GM18505 (cell line): ENCODE results near the gene DPPA2.
"Not testable (repeated sequence)": the region's sequence is repeated elsewhere in the genome, so short reads cannot be mapped to it uniquely, and the experiment has no call there.

Experiments
- ATAC-seq: cut with Tn5 transposase; IDR thresholded peaks from one replicate; pipeline ENCODE4 v1.9.1; 2021; ENCODE audit not compliant: unreplicated experiment
- POLR2A ChIP-seq: IDR thresholded peaks from 4 replicates; pipeline ENCODE4 v1.6.1; 2011; ENCODE audit warnings: borderline replicate concordance; ENCODE audit not compliant: insufficient read depth, insufficient read length; ENCODE audit errors: extremely low read depth

Gene DPPA2, protein sequence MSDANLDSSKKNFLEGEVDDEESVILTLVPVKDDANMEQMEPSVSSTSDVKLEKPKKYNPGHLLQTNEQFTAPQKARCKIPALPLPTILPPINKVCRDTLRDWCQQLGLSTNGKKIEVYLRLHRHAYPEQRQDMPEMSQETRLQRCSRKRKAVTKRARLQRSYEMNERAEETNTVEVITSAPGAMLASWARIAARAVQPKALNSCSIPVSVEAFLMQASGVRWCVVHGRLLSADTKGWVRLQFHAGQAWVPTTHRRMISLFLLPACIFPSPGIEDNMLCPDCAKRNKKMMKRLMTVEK

DNA sequence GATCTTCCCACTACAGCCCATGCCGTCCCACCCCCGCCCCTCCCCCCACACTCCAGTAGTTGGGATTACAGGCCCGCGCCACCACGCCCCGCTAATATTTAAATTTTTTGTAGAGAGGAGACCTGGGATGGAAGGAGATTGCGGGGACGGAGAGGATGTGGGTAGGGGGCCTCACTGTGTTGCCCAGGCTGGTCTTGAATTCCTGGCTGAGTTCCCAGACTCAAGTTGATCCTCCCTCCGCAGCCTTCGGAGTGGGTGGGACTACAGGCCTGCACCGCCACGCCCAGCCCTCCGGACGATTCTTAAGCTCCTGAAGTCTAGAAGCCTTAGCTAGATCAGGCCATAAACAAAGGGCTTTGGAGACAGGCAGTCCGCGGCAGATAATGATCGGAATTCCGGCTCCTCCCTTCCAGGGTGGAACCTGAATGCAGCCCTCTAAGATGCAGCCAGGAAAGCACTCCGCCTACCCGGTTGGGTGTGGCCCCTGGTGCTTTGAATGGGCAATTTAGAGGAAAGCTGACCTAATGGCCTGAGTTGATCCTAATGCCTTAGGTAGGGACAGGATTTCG is at the start of gene DPPA2:
TSS of gene DPPA2 (minus strand) at position 356 of the 569 bp plus-strand sequence. CDS start 1,975 bp downstream, outside the sequence.
- no peak for ATAC-seq
- TF ChIP-seq POLR2A, result no peak

DNA sequence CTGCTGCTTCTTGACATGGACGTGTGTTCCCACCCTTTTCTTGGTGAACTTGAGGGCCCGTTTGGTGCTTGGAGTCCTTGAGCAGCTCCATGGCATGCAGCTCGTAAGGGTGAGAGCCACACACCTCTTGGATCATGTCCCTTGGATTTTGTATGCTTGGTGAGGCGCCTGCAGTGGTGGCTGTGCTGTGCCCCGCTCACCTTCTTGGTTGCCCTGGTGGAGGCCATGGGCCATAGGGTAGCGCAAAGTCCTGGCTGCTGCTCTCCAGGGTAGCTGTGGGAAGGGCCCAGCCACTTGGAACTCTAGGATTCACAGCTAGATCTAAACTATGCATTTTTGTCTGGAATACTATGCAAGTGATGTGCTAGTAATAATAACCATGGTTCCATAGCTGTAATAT is 47.8 kb upstream of the DPPA2 start:
- no peak for TF ChIP-seq POLR2A
- ATAC-seq, result no peak

DNA sequence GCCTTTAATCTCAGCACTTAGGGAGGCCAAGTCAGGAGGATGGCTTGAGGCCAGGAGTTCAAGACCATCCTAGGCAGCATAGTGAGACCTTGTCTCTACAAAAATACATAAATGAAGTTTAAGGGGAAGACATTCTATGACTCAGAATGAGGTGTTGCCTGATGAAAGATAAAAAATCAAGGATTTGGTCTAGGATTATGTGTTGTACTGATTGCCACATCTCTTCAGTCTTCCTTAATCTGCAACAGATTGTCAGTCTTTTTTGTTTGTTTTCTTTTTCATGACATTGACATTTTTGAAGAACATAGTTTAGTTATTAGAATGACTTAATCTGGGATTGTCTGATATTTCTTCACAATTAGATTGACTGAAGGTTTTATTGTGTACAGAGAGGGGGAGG is 47.3 kb upstream of the DPPA2 start:
- ATAC-seq, result no peak
- no peak for TF ChIP-seq POLR2A

DNA sequence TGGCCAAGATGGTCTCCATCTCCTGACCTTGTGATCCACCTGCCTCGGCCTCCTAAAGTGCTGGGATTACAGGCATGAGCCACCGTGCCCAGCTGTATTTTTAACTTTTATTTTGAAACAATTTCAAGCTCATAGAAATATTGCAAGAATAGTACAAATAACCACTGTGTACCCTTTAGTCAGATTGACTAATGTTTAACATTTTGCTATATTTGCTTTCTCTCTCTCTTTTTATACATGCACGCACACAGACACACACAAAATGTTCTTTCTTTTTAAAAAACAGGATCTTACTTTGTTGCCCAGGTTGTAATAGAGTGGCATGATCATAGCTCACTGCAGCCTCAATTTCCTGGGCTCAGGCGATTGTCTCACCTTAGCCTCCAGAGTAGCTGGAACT is 46.5 kb upstream of the DPPA2 start:
- no peak for ATAC-seq
- no peak for TF ChIP-seq POLR2A

DNA sequence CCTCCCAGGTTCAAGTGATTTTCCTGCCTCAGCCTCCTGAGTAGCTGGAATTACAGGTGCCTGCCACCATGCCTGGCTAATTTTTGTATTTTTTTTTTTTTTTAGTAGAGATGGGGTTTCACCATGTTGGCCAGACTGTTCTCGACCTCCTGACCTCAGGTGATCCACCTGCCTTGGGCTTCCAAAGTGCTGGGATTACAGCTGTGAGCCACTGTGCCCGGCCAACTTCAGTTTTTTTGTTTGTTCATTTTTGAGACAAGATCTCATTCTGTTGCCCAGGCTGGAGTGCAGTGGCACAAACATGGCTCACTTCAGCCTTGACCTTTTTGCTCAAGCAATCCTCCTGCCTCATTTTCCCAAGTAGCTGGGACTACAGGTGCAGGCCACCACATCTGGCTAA is 42.5 kb upstream of the DPPA2 start:
- not testable (repeated sequence) for ATAC-seq

DNA sequence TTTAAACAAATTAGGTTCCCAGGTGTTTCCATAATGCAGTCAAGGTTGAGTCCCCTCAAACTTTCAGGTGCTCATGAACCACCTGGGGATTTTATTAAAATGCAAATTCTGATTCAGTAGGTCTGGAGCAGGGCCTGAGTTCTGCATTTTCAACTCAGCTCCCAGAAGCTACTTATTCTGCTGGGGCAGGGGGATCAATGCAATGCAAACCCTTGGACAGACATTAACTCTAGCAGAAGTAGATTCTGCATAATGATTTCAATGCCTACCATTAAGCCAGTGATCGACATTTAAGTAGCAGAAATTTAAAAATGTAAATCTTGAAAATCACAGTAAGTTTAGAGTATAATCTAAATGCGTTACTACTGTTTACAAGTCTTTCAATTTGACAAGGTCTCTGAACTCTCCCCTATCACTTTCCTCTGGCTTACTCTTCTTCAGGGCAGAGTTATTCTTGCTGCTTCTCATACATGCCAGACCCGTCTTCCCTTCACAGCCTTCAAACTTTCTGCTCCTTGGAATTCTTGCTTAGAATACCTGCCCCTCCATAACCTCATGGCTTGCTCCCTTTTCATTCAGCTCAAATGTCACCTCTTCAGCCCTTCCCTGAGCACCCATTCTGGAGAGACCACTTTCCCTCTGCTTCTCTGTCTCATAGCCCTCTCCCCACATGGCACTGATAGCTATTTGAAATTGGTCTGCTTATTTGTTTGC is 40.3 kb upstream of the DPPA2 start:
- ATAC-seq, result no peak
- no peak for TF ChIP-seq POLR2A

DNA sequence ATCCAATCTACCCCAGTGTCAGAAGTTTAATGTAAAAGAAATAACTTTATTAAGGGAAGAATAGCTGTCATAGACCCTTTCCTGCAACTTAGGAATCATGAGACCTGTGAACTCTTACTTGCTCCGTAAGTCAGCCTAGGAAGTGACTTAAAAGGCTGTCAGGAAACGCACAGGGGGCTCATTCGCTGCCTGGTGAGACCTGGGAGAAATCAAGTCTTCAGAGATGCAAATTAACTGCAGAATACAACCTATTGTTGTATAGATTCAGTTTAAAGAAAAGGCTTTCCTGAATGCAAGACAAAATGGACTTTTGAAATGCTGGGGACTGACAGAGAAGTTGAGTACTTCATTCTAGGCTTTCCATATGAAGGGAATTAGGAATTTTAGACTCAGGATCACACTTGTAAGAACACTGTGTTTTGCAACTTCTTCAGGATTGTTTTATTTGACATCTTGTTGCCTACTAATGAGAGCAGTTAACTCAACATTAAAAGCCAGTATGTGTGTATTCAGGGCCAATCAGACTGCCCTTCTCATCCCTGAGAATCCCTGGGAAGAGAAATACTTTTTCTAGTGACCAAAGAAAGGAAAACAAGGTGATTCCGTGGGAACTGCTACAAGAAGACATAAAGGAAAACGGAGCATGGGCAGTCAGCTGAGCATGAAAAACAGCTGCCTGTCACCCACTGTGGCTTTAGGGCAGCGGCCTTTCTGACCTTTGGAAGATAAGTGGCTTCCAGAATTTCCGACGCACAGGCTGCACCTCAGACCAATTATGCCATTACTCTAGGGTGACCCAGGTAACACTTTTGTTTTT is 39.5 kb upstream of the DPPA2 start:
- ATAC-seq, result no peak
- TF ChIP-seq POLR2A, result no peak

DNA sequence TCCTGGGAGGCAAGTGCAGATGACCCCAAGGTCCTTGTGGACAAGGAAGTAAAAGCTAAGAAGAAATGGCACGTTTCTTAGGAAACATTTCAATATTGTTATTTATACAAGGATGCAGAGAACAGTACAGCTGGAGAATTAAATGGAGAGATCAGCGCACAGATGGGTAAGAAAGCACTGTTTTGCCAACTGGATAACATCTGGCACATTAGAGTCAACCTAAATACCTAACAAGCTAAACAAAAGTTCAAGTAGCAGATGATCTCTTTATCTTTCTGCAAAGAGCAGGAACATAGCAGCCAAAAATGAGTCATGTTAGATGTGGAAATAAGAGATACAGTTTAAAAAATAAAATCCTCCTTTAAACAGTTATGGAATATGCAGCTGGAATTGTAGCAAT is 36.7 kb upstream of the DPPA2 start:
- ATAC-seq, result no peak
- TF ChIP-seq POLR2A, result no peak

DNA sequence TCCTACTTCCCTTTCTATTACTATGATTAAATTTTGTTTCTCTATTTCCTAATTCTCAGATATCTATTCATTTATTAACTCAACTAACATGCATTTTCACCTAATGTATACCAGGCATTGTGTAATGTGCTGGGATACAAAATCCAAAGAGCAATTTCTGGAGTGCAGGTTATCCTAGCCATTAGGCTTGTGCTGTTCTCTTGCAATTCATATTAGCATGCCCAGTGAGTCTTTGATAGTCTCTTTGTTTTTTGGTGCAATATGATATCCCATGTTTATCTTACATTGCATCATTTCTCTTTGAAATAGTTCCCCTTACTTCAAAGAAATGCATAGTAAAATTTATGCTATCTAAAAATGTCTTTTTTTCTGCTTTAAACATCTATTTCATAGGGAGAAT is 34.9 kb upstream of the DPPA2 start:
- no peak for TF ChIP-seq POLR2A
- ATAC-seq, result no peak

DNA sequence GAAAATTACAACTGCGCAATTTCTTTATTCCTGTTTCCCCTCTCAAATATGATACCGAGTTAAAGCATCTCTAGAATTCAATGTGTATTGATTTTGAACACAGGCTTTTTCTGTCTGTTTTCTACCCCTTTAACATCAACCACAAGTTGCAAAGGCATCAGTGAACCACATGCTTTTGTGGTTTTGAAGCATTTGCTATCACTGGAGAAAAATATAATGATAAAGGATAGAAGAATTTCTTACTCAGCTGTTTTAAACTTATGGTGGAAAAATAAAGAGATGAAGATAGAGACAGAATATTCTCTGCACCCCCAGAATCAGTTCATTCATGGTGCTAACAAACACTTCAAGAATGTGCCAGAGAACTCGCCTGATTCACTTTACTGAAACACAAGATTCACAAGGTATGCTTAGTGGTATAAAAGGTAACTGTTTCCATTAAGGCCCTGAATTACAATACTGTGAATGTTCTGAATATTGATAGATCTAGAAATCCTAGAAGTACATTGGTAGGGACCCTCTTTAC is 30.5 kb upstream of the DPPA2 start:
- no peak for TF ChIP-seq POLR2A
- no peak for ATAC-seq

DNA sequence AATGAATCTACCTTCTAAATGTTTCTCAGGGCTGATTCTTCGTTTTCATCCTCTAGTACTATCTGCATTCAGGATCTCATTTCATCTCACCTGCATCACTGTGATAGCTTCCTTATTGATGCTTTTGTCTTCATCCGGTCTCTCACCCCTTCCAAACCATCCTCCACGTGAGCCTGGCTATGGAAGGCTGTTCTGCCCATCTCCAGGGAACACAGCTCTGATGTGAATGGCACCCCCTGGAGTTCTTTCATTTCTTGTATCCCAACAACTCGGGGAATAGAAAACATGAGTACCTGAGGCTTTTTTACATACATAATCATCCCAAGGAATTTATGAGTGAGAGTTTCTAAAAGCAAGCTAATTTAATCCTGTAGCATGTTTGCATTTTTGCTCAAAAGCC is 29.8 kb upstream of the DPPA2 start:
- ATAC-seq, result no peak
- TF ChIP-seq POLR2A, result no peak

DNA sequence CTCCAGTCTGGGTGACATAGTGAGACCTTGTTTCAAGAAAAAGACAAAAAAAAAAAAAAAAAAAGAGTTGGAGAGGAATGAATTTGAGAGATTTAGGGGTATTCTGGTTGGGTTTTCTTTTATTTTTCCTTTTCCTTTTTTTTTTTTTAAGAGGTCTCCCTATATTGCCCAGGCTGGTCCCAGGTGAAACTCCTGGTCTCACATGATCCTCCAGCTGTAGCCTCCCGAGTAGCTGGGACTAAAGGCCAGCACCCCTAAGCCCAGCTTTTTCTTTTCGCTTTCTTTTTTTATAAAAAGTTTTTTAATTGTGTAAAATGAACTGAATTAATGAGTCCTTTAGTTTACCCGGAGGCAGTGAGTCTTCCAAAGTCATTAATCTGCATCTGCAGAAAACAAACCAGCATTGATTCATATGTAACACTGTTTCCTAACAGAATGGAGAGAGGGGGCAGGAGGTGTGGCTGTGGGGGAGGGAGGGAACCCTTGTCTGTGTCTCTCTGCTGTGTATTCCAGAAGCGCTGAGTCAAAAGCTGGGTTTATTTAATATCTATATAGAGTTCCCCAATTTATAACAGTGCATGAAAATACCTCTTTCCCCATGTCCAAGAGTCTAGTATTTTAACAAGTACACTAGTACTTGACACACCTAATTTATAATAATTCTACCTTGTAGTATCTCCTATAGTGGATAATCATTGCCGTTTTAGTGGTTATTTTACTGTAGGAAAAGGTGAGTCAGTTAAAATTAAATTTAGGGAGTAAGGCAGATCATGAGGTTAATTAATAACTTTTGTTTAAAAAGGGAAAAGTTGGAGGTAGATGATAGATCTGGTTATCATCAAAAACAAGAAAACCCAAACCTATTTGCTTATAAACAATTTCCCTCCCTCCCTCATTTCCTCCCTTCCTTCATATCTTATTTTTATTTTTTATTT is 23.7 kb upstream of the DPPA2 start:
- ATAC-seq, result no peak
- TF ChIP-seq POLR2A, result no peak
